ENCODE data around the gene MAP4K5. TPM values are rescaled to one million over a fixed set of nuclear protein-coding genes. Genes with fewer than 3 reads are reported as not detected.

MAP4K5 gene
- total and polyA plus RNA-seq, 2 of the 13 experiments (the other 11 are each of a cell fraction or from before 2014, with no cell fraction given) = 12.7 to 23.9 TPM

DNA sequence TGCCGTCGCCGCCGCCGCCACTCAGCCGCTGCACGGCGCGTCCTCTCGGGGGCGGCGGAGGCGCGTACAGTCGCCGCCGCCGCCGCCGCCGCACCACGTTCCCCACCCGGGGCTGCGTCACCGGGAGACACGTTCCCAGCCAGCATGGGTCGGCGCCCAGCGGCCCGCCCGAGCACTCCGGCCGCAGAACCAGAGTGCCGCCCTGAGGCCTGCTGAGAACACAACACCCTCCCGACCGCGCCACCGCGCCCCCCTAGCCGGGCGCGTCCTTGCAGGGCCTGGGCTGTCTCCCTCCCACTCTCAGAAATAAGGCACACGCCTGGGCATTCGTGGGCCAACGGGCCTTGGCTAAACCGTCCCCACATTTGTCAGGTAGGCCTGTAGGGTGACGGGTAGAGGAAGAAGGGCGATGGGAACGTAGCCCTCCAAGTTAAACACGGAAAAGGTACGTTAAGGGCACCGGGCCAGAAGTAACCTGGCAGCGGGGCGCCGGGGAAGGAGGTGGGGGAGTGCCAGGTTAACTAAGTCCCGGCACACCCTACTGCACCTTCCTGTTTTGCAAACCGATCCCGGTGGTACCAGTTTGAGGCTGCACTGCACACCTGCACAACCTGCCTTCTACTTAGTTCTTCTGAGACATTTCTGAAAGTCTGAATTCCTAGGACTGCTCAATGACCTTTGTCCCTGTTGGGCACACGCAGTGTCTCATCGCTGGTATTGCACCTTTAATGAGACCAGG, at the start of gene MAP4K5 (continued):
- TF ChIP-seq, protein P1, sequence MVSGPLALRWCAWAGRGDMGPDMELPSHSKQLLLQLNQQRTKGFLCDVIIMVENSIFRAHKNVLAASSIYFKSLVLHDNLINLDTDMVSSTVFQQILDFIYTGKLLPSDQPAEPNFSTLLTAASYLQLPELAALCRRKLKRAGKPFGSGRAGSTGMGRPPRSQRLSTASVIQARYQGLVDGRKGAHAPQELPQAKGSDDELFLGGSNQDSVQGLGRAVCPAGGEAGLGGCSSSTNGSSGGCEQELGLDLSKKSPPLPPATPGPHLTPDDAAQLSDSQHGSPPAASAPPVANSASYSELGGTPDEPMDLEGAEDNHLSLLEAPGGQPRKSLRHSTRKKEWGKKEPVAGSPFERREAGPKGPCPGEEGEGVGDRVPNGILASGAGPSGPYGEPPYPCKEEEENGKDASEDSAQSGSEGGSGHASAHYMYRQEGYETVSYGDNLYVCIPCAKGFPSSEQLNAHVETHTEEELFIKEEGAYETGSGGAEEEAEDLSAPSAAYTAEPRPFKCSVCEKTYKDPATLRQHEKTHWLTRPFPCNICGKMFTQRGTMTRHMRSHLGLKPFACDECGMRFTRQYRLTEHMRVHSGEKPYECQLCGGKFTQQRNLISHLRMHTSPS (CRISPR knock-in tag; IDR thresholded peaks at IDR 0.05; ENCODE audit: low read depth) = peak; percentile 79
- TF ChIP-seq HDAC2 (CRISPR knock-in tag; IDR thresholded peaks at IDR 0.05) = peak; percentile 66
- TF ChIP-seq, protein P2, sequence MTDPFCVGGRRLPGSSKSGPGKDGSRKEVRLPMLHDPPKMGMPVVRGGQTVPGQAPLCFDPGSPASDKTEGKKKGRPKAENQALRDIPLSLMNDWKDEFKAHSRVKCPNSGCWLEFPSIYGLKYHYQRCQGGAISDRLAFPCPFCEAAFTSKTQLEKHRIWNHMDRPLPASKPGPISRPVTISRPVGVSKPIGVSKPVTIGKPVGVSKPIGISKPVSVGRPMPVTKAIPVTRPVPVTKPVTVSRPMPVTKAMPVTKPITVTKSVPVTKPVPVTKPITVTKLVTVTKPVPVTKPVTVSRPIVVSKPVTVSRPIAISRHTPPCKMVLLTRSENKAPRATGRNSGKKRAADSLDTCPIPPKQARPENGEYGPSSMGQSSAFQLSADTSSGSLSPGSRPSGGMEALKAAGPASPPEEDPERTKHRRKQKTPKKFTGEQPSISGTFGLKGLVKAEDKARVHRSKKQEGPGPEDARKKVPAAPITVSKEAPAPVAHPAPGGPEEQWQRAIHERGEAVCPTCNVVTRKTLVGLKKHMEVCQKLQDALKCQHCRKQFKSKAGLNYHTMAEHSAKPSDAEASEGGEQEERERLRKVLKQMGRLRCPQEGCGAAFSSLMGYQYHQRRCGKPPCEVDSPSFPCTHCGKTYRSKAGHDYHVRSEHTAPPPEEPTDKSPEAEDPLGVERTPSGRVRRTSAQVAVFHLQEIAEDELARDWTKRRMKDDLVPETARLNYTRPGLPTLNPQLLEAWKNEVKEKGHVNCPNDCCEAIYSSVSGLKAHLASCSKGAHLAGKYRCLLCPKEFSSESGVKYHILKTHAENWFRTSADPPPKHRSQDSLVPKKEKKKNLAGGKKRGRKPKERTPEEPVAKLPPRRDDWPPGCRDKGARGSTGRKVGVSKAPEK (CRISPR knock-in tag; IDR thresholded peaks at IDR 0.05; ENCODE audit: borderline replicate concordance) = 0 out of 2 replicates have a peak, but pooled peaks have one; percentile 38
- TF ChIP-seq ZNF569 (CRISPR knock-in tag; IDR thresholded peaks at IDR 0.05; ENCODE audit: borderline replicate concordance) = no peak
- no peak for TF ChIP-seq SMARCC2 (IDR thresholded peaks at IDR 0.05)
- TF ChIP-seq ZNF841 (CRISPR knock-in tag; IDR thresholded peaks at IDR 0.05; ENCODE audit: borderline replicate concordance) = 0 out of 2 replicates have a peak, but pooled peaks have one; percentile 29
- TF ChIP-seq JUND (CRISPR knock-in tag; IDR thresholded peaks at IDR 0.05) = no peak
- TF ChIP-seq, protein P3, sequence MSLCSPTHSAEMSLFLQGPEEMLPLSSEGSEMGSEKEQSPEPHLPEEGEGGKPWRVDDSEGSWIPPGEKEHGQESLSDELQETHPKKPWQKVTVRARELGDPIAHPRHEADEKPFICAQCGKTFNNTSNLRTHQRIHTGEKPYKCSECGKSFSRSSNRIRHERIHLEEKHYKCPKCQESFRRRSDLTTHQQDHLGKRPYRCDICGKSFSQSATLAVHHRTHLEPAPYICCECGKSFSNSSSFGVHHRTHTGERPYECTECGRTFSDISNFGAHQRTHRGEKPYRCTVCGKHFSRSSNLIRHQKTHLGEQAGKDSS (CRISPR knock-in tag; IDR thresholded peaks at IDR 0.05; ENCODE audit: borderline replicate concordance, low read depth) = peak; percentile 92; the same call in 1 of the 2 replicates
- peak; percentile 95 for TF ChIP-seq MYC (CRISPR knock-in tag; IDR thresholded peaks at IDR 0.05; ENCODE audit: borderline replicate concordance)
- TF ChIP-seq NFKB2 (CRISPR knock-in tag; IDR thresholded peaks at IDR 0.05; ENCODE audit: borderline replicate concordance) = peak; percentile 76; the same call in 1 of the 2 replicates
- TF ChIP-seq MEF2D (CRISPR knock-in tag; IDR thresholded peaks at IDR 0.05) = peak; percentile 51; the same call in 1 of the 2 replicates
- TF ChIP-seq ZNF761 (CRISPR knock-in tag; conservative IDR thresholded peaks at IDR 0.05) = peak; percentile 58
- TF ChIP-seq SATB2 (CRISPR knock-in tag; IDR thresholded peaks at IDR 0.05) = no peak
- TF ChIP-seq, protein P4, sequence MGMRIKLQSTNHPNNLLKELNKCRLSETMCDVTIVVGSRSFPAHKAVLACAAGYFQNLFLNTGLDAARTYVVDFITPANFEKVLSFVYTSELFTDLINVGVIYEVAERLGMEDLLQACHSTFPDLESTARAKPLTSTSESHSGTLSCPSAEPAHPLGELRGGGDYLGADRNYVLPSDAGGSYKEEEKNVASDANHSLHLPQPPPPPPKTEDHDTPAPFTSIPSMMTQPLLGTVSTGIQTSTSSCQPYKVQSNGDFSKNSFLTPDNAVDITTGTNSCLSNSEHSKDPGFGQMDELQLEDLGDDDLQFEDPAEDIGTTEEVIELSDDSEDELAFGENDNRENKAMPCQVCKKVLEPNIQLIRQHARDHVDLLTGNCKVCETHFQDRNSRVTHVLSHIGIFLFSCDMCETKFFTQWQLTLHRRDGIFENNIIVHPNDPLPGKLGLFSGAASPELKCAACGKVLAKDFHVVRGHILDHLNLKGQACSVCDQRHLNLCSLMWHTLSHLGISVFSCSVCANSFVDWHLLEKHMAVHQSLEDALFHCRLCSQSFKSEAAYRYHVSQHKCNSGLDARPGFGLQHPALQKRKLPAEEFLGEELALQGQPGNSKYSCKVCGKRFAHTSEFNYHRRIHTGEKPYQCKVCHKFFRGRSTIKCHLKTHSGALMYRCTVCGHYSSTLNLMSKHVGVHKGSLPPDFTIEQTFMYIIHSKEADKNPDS (CRISPR knock-in tag; IDR thresholded peaks at IDR 0.05) = no peak
- peak; percentile 42 for TF ChIP-seq SMAD3 (CRISPR knock-in tag; IDR thresholded peaks at IDR 0.05)
- TF ChIP-seq STAG1 (CRISPR knock-in tag; IDR thresholded peaks at IDR 0.05) = peak; percentile 98
- TF ChIP-seq ZNF709 (CRISPR knock-in tag; IDR thresholded peaks at IDR 0.05) = peak; percentile 20; the same call in 1 of the 2 replicates
